Activated naive CD4-positive, alpha-beta T cell treated with anti-CD3 and anti-CD28 coated beads, Interleukin-2, amount 50 U/mL, for 24 hours (primary cell): ENCODE data around the gene OR13H1.
"Not testable (repeated sequence)": the region's sequence is repeated elsewhere in the genome, so short reads cannot be mapped to it uniquely, and the experiment has no call there.

Experiments used
- H3K27ac Mint-ChIP-seq: one replicate; pipeline ENCODE4 v1.8.0; 2021; ENCODE audit warnings: mild to moderate bottlenecking, mixed read lengths
- H3K27me3 Mint-ChIP-seq: one replicate; pipeline ENCODE4 v1.8.0; 2021; ENCODE audit warnings: mixed read lengths
- H3K36me3 Mint-ChIP-seq: one replicate; pipeline ENCODE4 v1.8.0; 2021; ENCODE audit warnings: mixed read lengths
- H3K4me1 Mint-ChIP-seq: one replicate; pipeline ENCODE4 v1.8.0; 2021; ENCODE audit warnings: mixed read lengths
- H3K4me3 Mint-ChIP-seq: one replicate; pipeline ENCODE4 v1.8.0; 2021; ENCODE audit warnings: mild to moderate bottlenecking, mixed read lengths
- H3K9me3 Mint-ChIP-seq: one replicate; pipeline ENCODE4 v1.8.0; 2021; ENCODE audit warnings: mixed read lengths

The OR13H1 gene

GRCh38 chrX:131543774-131544173 lies at the start of gene OR13H1:
Gene OR13H1, plus strand, starts transcription at chrX:131544074. Its CDS starts 0 bp downstream, at chrX:131544074.
- no peaks in the 10 kb centered on the region for H3K9me3 Mint-ChIP-seq
- H3K4me1 Mint-ChIP-seq, result no peaks in the 10 kb centered on the region
- H3K27me3 Mint-ChIP-seq, result no peaks in the 10 kb centered on the region
- H3K36me3 Mint-ChIP-seq, result no peaks in the 10 kb centered on the region
- H3K27ac Mint-ChIP-seq, result no peak within 1 kb of the TSS
- no peak within 1 kb of the TSS for H3K4me3 Mint-ChIP-seq

GRCh38 chrX:131501556-131501955 lies 42.3 kb upstream of the OR13H1 start:
- not testable (repeated sequence) for H3K4me1 Mint-ChIP-seq, H3K36me3 Mint-ChIP-seq, H3K27me3 Mint-ChIP-seq, H3K9me3 Mint-ChIP-seq, H3K4me3 Mint-ChIP-seq, H3K27ac Mint-ChIP-seq

- Mint-ChIP-seq H3K9me3 (no peaks in the 10 kb centered on the region), H3K4me1 (no peaks in the 10 kb centered on the region), H3K4me3 (no peak overlapping the region), H3K27ac (no peak overlapping the region), H3K27me3 (no peaks in the 10 kb centered on the region), H3K36me3 (no peaks in the 10 kb centered on the region)
These were observed 30.5 kb upstream of the OR13H1 start for GRCh38 chrX:131513159-131513914.

- no peak overlapping the region for H3K4me3 Mint-ChIP-seq
These were observed 22.1 kb upstream of the OR13H1 start for GRCh38 chrX:131521824-131522223.

GRCh38 chrX:131544218-131544617 lies 344 bp downstream of the OR13H1 start:
- no peaks in the 10 kb centered on the region for H3K9me3 Mint-ChIP-seq
- no peaks in the 10 kb centered on the region for H3K4me1 Mint-ChIP-seq
- H3K27ac Mint-ChIP-seq, result no peak overlapping the region
- H3K4me3 Mint-ChIP-seq, result no peak overlapping the region
- no peaks in the 10 kb centered on the region for H3K36me3 Mint-ChIP-seq
- H3K27me3 Mint-ChIP-seq, result no peaks in the 10 kb centered on the region

More at GRCh38 chrX:131521824-131522223, 22.1 kb upstream of the OR13H1 start:
- H3K27me3 Mint-ChIP-seq, result peaks cover 1% of the 10 kb centered on the region
- H3K27ac Mint-ChIP-seq, result no peak overlapping the region
- H3K36me3 Mint-ChIP-seq, result no peaks in the 10 kb centered on the region
- no peaks in the 10 kb centered on the region for H3K9me3 Mint-ChIP-seq
- H3K4me1 Mint-ChIP-seq, result no peaks in the 10 kb centered on the region

- Mint-ChIP-seq H3K36me3 (no peaks in the 10 kb centered on the region), H3K27me3 (peaks cover 3% of the 10 kb centered on the region), H3K4me1 (no peaks in the 10 kb centered on the region), H3K9me3 (no peaks in the 10 kb centered on the region), H3K27ac (no peak overlapping the region), H3K4me3 (no peak overlapping the region)
These were observed 5.1 kb downstream of the OR13H1 start for GRCh38 chrX:131549011-131549410.

GRCh38 chrX:131552453-131552852 lies 8.6 kb downstream of the OR13H1 start:
- H3K4me1 Mint-ChIP-seq, H3K27me3 Mint-ChIP-seq, H3K9me3 Mint-ChIP-seq, H3K4me3 Mint-ChIP-seq, H3K36me3 Mint-ChIP-seq, H3K27ac Mint-ChIP-seq: not testable (repeated sequence)

- H3K27me3 Mint-ChIP-seq, result no peaks in the 10 kb centered on the region
- H3K27ac Mint-ChIP-seq, result no peak overlapping the region
- H3K4me3 Mint-ChIP-seq, result no peak overlapping the region
- no peaks in the 10 kb centered on the region for H3K9me3 Mint-ChIP-seq
- H3K4me1 Mint-ChIP-seq, result no peaks in the 10 kb centered on the region
- no peaks in the 10 kb centered on the region for H3K36me3 Mint-ChIP-seq
These were observed 14.7 kb downstream of the OR13H1 start for GRCh38 chrX:131558562-131558961.

- Mint-ChIP-seq H3K4me1 (no peaks in the 10 kb centered on the region), H3K9me3 (no peaks in the 10 kb centered on the region), H3K4me3 (no peak overlapping the region), H3K27me3 (no peaks in the 10 kb centered on the region), H3K36me3 (no peaks in the 10 kb centered on the region), H3K27ac (no peak overlapping the region)
These were observed 20.8 kb downstream of the OR13H1 start for GRCh38 chrX:131564553-131565229.

- Mint-ChIP-seq H3K27ac (no peak overlapping the region), H3K9me3 (no peaks in the 10 kb centered on the region)
These were observed 22.0 kb downstream of the OR13H1 start for GRCh38 chrX:131565909-131566308.

GRCh38 chrX:131571348-131571747 lies 27.5 kb downstream of the OR13H1 start:
- Mint-ChIP-seq H3K36me3 (no peaks in the 10 kb centered on the region), H3K27me3 (peaks cover 3% of the 10 kb centered on the region), H3K27ac (no peak overlapping the region), H3K4me3 (no peak overlapping the region), H3K9me3 (no peaks in the 10 kb centered on the region), H3K4me1 (no peaks in the 10 kb centered on the region)

More at GRCh38 chrX:131565909-131566308, 22.0 kb downstream of the OR13H1 start:
- H3K27me3 Mint-ChIP-seq, result no peaks in the 10 kb centered on the region
- no peaks in the 10 kb centered on the region for H3K4me1 Mint-ChIP-seq
- H3K4me3 Mint-ChIP-seq, result no peak overlapping the region
- H3K36me3 Mint-ChIP-seq, result no peaks in the 10 kb centered on the region

- H3K9me3 Mint-ChIP-seq, result no peaks in the 10 kb centered on the region
- no peak overlapping the region for H3K27ac Mint-ChIP-seq
- no peaks in the 10 kb centered on the region for H3K4me1 Mint-ChIP-seq
- no peaks in the 10 kb centered on the region for H3K36me3 Mint-ChIP-seq
- peaks cover 4% of the 10 kb centered on the region for H3K27me3 Mint-ChIP-seq
- no peak overlapping the region for H3K4me3 Mint-ChIP-seq
These were observed 28.6 kb downstream of the OR13H1 start for GRCh38 chrX:131572372-131573014.

GRCh38 chrX:131577413-131577812 lies 33.5 kb downstream of the OR13H1 start:
- Mint-ChIP-seq H3K9me3 (no peaks in the 10 kb centered on the region), H3K27me3 (peaks cover 4% of the 10 kb centered on the region), H3K36me3 (no peaks in the 10 kb centered on the region), H3K4me3 (no peak overlapping the region), H3K4me1 (no peaks in the 10 kb centered on the region), H3K27ac (no peak overlapping the region)

- H3K36me3 Mint-ChIP-seq, result no peaks in the 10 kb centered on the region
- H3K4me3 Mint-ChIP-seq, result no peak overlapping the region
- no peak overlapping the region for H3K27ac Mint-ChIP-seq
- H3K4me1 Mint-ChIP-seq, result no peaks in the 10 kb centered on the region
- peaks cover 4% of the 10 kb centered on the region for H3K27me3 Mint-ChIP-seq
- no peaks in the 10 kb centered on the region for H3K9me3 Mint-ChIP-seq
These were observed 34.3 kb downstream of the OR13H1 start for GRCh38 chrX:131577999-131578734.

- not testable (repeated sequence) for H3K27me3 Mint-ChIP-seq, H3K4me1 Mint-ChIP-seq, H3K9me3 Mint-ChIP-seq, H3K36me3 Mint-ChIP-seq, H3K4me3 Mint-ChIP-seq, H3K27ac Mint-ChIP-seq
These were observed 35.0 kb downstream of the OR13H1 start for GRCh38 chrX:131578735-131579367.
